Smooth muscle cell (in vitro differentiated cells): Measurements from ENCODE around the gene CNTN2. TPM values are rescaled to one million over a fixed set of nuclear protein-coding genes. Genes with fewer than 3 reads are reported as not detected.

ENCODE experiments used
- DNase-seq: peaks from one replicate; lab custom pipeline; 2025; ENCODE audit not compliant: unreplicated experiment; lab: John Stamatoyannopoulos, UW
- H2AFZ ChIP-seq: fragments of 200-600 bp; sonication (generic); 2 replicates; pipeline ENCODE4 v1.6.0; 2016; ENCODE audit warnings: antibody characterized with exemption, low read depth, mild to moderate bottlenecking
- H3F3A ChIP-seq: fragments of 200-600 bp; sonication (generic); 2 replicates; pipeline ENCODE4 v1.6.0; 2017; ENCODE audit warnings: antibody characterized with exemption, low read depth
- H3K27ac ChIP-seq: fragments of 200-600 bp; sonication (generic); 2 replicates; pipeline ENCODE4 v1.5.1; 2016; ENCODE audit warnings: low read depth, mild to moderate bottlenecking
- H3K27me3 ChIP-seq: fragments of 200-600 bp; sonication (generic); 2 replicates; pipeline ENCODE4 v1.6.1; 2016; ENCODE audit warnings: low read depth, mild to moderate bottlenecking
- H3K36me3 ChIP-seq: fragments of 200-600 bp; sonication (generic); 2 replicates; pipeline ENCODE4 v1.5.1; 2016; ENCODE audit warnings: low read depth
- H3K4me1 ChIP-seq: fragments of 200-600 bp; sonication (generic); 2 replicates; pipeline ENCODE4 v1.5.1; 2016; ENCODE audit warnings: low read depth
- H3K4me2 ChIP-seq: fragments of 200-600 bp; sonication (generic); 2 replicates; pipeline ENCODE4 v1.6.0; 2016; ENCODE audit warnings: mild to moderate bottlenecking
- H3K4me3 ChIP-seq: fragments of 200-600 bp; sonication (generic); 2 replicates; pipeline ENCODE4 v1.5.1; 2016; ENCODE audit warnings: mild to moderate bottlenecking
- H3K79me2 ChIP-seq: fragments of 200-600 bp; sonication (generic); 2 replicates; pipeline ENCODE4 v1.6.0; 2016; ENCODE audit warnings: low read depth, mild to moderate bottlenecking
- H3K9ac ChIP-seq: fragments of 200-600 bp; sonication (generic); 2 replicates; pipeline ENCODE4 v1.6.0; 2016; ENCODE audit warnings: low read depth
- H3K9me3 ChIP-seq: fragments of 200-600 bp; sonication (generic); replicated peaks from 2 replicates; pipeline ENCODE4 v1.5.1; 2016; ENCODE audit warnings: low read depth
- H4K20me1 ChIP-seq: fragments of 200-600 bp; sonication (generic); 2 replicates; pipeline ENCODE4 v1.6.0; 2016; ENCODE audit warnings: low read depth
- CTCF ChIP-seq: fragments of 200-600 bp; sonication (generic); IDR thresholded peaks from 2 replicates; pipeline ENCODE4 v1.5.1; 2017; ENCODE audit warnings: borderline replicate concordance, mild to moderate bottlenecking, antibody characterized with exemption; ENCODE audit not compliant: insufficient read depth, poor library complexity, severe bottlenecking
- WGBS: methylation state at CpG from one replicate; pipeline ENCODE4 v1.1.7; 2016; ENCODE audit warnings: low lambda C conversion rate; 5-methylcytosine and 5-hydroxymethylcytosine counted together
- polyA plus RNA-seq: library from polyadenylated mRNA; unstranded; fragments of >200 nt; fragmentation: Nextera tagmentation; extraction: Ambion mirVana; gene quantifications from 2 replicates; pipeline ENCODE4 v1.2.1, GENCODE V29; 2016
- total RNA-seq: library from RNA; depleted of rRNA; stranded (reverse); fragments of >200 nt; gene quantifications from 2 replicates; pipeline ENCODE4 v1.2.3, GENCODE V29; 2014

CNTN2 gene
- total and polyA plus RNA-seq, 2 experiments from 2014 or later: not detected

GRCh38 chr1:205053296-205053695 lies 10.3 kb downstream of the CNTN2 start:
- H4K20me1 ChIP-seq: no peaks in the 10 kb centered on the region
- H3K9me3 ChIP-seq: no peaks in the 10 kb centered on the region
- WGBS: 95% methylated on average over 5 of the region's 5 CpGs
- H3K79me2 ChIP-seq: no peaks in the 10 kb centered on the region
- no peak overlapping the region for H2AFZ ChIP-seq
- no peaks in the 10 kb centered on the region for H3K27me3 ChIP-seq
- no peaks in the 10 kb centered on the region for H3K4me1 ChIP-seq
- no peak overlapping the region for H3K9ac ChIP-seq
- H3F3A ChIP-seq: no peaks in the 10 kb centered on the region
- H3K36me3 ChIP-seq: no peaks in the 10 kb centered on the region
- TF ChIP-seq CTCF: no peak
- H3K27ac ChIP-seq: no peak overlapping the region
- H3K4me2 ChIP-seq: no peak overlapping the region
- H3K4me3 ChIP-seq: no peak overlapping the region
- DNase-seq: no peak

- no peaks in the 10 kb centered on the region for H3K4me1 ChIP-seq
- no peak overlapping the region for H3K27ac ChIP-seq
- H3K4me2 ChIP-seq: no peak overlapping the region
- no peak overlapping the region for H3K4me3 ChIP-seq
- no peak overlapping the region for H2AFZ ChIP-seq
- no peaks in the 10 kb centered on the region for H3K36me3 ChIP-seq
- no peak overlapping the region for H3K9ac ChIP-seq
- H3K27me3 ChIP-seq: no peaks in the 10 kb centered on the region
- no peaks in the 10 kb centered on the region for H3K9me3 ChIP-seq
- no peak for DNase-seq
- no peaks in the 10 kb centered on the region for H3F3A ChIP-seq
- H3K79me2 ChIP-seq: no peaks in the 10 kb centered on the region
- TF ChIP-seq CTCF: no peak
- no peaks in the 10 kb centered on the region for H4K20me1 ChIP-seq
- 71% methylated on average over 6 of the region's 7 CpGs for WGBS
Measured at GRCh38 chr1:205054013-205054412, 11.0 kb downstream of the CNTN2 start.

- Histone ChIP-seq H3K9ac (no peak overlapping the region), H3K4me3 (no peak overlapping the region), H3K27me3 (no peaks in the 10 kb centered on the region), H3K27ac (no peak overlapping the region), H3K4me1 (no peaks in the 10 kb centered on the region), H3K9me3 (no peaks in the 10 kb centered on the region), H3K36me3 (no peaks in the 10 kb centered on the region), H3K79me2 (no peaks in the 10 kb centered on the region), H3K4me2 (no peak overlapping the region), H2AFZ (no peak overlapping the region), H4K20me1 (no peaks in the 10 kb centered on the region), H3F3A (no peaks in the 10 kb centered on the region)
- no peak for DNase-seq
- 79% methylated on average over 12 of the region's 13 CpGs for WGBS
- TF ChIP-seq CTCF: no peak
Measured at GRCh38 chr1:205056188-205056611, 13.2 kb downstream of the CNTN2 start.

- Histone ChIP-seq H3K9me3 (no peaks in the 10 kb centered on the region), H3K4me1 (no peaks in the 10 kb centered on the region), H4K20me1 (no peaks in the 10 kb centered on the region), H2AFZ (no peak overlapping the region), H3K79me2 (no peaks in the 10 kb centered on the region), H3F3A (no peaks in the 10 kb centered on the region), H3K4me3 (no peak overlapping the region), H3K9ac (no peak overlapping the region), H3K27me3 (no peaks in the 10 kb centered on the region), H3K27ac (no peak overlapping the region), H3K4me2 (no peak overlapping the region), H3K36me3 (no peaks in the 10 kb centered on the region)
- WGBS: 90% methylated on average over 6 of the region's 6 CpGs
- TF ChIP-seq CTCF: no peak
- DNase-seq: no peak
Measured at GRCh38 chr1:205056956-205057568, 14.1 kb downstream of the CNTN2 start.
